Heart left ventricle (tissue), 13 donors: ENCODE results near the gene GAPDH.

ENCODE experiments used
- POLR2A ChIP-seq, 2 donors: fragments of 450-650 bp; IDR thresholded peaks; one replicate each; pipeline ENCODE4 v1.6.1; 2017; ENCODE audit warnings: antibody characterized with exemption in 2 of 2, mild to moderate bottlenecking in 2 of 2, moderate library complexity in 2 of 2
- TF ChIP-seq, protein P1 (sequence below), 12 donors: fragments of 200-600 bp; sonication (generic) in 4 of 12; IDR thresholded peaks; one replicate each; pipeline versions ENCODE4 v1.5.0 to v1.8.0; 2018 to 2022; ENCODE audit warnings: antibody characterized with exemption in 12 of 12, mild to moderate bottlenecking in 5 of 12
- donor health status: ischemic (EF 13 %, LVEDD 7.1; RV severe dilation, severe dysfunction).
- donor health status: DM: no; HTN: yes; CAD: no.
- donor health status: DM: no; HTN: no; CAD: no.
- donor health status: ischemic (EF 25% LVEDD 6.9; RV normal size, moderate dysfunction).
- donor health status: ischemic (EF 25% LVEDD 5.7; RV mildly dilated, moderate dysfunction).
- donor health status: ischemic (EF 35%, LVEDD 5.7; RV mildly dilated, moderate dysfunction).
- donor health status: nonischemic (EF 11% LVEDD 7.7; RV severe dilation, severe dysfunction).
- donor health status: DM: yes; HTN: yes; CAD: no.
- donor health status: PGD.
- donor health status: ischemic (EF 29% LVEDD 5.4; RV normal size, mild dysfunction).
- donor health status: nonischemic (EF 23%, LVEDD 6.1; RV moderate dilation, normal function).

GRCh38 chr12:6529291-6529737 is 5.0 kb upstream of the GAPDH start:
- TF ChIP-seq, protein P1, sequence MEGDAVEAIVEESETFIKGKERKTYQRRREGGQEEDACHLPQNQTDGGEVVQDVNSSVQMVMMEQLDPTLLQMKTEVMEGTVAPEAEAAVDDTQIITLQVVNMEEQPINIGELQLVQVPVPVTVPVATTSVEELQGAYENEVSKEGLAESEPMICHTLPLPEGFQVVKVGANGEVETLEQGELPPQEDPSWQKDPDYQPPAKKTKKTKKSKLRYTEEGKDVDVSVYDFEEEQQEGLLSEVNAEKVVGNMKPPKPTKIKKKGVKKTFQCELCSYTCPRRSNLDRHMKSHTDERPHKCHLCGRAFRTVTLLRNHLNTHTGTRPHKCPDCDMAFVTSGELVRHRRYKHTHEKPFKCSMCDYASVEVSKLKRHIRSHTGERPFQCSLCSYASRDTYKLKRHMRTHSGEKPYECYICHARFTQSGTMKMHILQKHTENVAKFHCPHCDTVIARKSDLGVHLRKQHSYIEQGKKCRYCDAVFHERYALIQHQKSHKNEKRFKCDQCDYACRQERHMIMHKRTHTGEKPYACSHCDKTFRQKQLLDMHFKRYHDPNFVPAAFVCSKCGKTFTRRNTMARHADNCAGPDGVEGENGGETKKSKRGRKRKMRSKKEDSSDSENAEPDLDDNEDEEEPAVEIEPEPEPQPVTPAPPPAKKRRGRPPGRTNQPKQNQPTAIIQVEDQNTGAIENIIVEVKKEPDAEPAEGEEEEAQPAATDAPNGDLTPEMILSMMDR (IDR thresholded peaks at IDR 0.05) = no peak
- TF ChIP-seq POLR2A (IDR thresholded peaks at IDR 0.05) = no peak
